IPS-NIHi7 (cell line): ENCODE data around the gene COPA.
A peak's percentile ranks its signal among the peaks of the same experiment; 100 is the strongest.

Experiments used
- DNase-seq: peaks from one replicate; pipeline ENCODE4 v3.0.0; 2012; ENCODE audit warnings: mixed read lengths; ENCODE audit errors: extremely low spot score

The COPA gene

DNA sequence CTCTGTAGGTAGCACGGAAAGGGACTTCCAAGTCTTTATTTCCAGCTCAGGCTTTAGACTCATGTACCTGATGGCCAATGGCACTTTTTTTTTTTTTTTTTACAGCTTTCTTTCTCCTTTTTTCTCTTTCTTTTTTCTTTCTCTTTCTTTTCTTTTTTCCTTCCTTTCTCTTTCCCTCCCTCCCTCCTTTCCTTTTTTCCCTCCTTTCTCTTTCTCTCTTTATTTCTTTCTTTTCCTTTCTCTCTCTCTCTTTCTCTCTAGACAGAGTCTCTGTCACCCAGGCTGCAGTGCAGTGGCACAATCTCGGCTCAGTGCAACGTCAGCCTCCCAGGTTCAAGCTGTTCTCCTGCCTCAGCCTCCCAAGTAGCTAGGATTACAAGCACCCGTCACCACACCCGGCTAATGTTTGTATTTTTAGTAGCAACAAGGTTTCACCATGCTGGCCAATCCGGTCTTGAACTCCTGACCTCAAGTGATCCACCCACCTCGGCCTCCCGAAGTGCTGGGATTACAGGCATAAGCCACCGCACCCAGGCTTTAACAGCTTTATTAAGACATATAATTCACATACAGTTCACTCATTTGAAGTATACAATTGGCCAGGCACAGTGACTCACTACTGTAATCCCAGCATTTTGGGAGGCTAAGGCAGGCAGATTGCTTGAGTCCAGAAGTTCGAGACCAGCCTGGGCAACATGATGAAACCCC is 75.6 kb downstream of the COPA start:
- no peak for DNase-seq

DNA sequence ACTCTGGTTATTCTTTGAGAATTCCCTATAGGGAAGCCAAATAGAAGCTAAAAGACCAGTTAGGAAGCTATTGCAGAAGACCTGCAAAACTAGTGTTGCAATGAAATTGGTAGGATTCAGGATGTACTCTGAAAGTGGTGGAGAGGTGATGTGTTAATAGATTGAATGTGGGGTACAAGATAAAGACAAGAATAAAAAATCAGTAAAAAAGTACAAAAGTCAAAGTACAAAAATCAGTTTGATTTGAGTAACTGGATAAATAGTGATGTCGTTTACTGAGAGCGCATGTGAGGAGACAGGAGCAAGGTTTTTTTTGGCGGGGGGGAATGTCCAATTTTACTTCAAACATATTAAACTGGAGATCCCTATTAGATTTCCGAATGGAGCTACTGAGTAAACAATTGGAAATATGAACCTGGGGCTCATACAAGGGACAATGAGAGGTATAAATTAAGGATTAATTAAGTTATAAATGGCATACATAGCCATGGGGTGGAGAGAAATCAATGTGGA is 78.2 kb downstream of the COPA start:
- DNase-seq: no peak

DNA sequence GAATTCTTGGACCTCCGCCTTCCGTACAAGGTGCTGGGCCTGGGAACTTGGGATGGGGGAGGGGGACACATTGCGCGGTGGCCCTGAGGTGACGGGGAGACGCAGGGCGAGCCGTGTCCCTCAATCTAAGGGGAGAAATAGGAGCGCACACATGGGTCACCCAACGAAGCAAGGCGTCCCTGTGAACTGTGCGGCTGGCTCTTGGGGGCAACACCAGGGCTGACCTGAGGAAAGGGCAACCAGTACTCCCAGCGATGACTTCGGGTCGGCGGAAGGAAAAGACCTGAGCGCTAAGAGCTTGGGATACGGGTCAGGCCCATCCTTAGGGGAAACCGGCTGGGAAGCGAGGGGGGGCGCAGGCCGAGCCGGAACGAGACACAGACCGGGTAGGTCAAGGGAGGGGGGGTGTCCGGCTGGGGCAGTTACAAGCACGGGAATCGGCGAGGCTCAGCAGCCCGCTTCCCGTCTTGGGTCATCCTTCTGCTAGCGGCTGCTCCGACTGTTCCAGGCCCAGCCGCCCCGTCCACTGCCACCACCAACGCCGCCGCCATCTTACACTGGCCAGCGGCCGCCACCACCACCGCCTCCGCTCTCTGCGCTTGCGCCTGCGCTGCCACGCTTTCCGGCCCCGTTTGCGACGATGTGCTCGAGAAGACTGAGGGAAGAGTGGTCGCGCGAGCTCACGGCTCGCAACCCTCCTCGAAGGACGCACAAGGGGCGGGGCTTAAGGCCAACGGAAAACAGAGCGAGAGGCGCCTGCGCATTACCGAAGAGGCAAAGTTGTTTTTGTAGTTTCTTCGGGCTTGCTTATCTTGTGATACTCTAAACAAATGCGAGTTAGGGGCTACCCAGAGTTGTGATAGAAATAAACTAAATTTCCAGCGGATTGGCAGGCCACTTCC is 80.9 kb downstream of the COPA start, which contains the start of gene DCAF8:
Gene DCAF8 (minus strand): TSS at position 657 of the 902 bp plus-strand sequence. CDS start 18,541 bp downstream, outside the sequence.
- DNase-seq: peak; percentile 98

DNA sequence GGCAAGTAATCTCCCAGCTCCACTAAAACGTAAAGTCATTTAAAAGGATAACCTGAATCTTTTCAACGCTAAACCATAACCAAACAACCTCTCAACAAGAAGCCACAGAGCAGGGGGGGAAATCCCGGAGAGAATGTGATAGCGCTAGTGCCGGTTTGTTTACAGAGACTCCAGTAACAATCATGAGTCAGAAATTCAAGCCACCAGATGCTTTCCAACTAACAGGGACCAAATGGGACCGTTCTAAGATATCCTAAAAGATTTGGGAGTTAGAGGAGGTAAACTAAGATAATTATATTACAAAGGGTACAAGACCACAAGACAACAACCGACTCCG is 81.5 kb downstream of the COPA start:
- DNase-seq: peak; percentile 61

DNA sequence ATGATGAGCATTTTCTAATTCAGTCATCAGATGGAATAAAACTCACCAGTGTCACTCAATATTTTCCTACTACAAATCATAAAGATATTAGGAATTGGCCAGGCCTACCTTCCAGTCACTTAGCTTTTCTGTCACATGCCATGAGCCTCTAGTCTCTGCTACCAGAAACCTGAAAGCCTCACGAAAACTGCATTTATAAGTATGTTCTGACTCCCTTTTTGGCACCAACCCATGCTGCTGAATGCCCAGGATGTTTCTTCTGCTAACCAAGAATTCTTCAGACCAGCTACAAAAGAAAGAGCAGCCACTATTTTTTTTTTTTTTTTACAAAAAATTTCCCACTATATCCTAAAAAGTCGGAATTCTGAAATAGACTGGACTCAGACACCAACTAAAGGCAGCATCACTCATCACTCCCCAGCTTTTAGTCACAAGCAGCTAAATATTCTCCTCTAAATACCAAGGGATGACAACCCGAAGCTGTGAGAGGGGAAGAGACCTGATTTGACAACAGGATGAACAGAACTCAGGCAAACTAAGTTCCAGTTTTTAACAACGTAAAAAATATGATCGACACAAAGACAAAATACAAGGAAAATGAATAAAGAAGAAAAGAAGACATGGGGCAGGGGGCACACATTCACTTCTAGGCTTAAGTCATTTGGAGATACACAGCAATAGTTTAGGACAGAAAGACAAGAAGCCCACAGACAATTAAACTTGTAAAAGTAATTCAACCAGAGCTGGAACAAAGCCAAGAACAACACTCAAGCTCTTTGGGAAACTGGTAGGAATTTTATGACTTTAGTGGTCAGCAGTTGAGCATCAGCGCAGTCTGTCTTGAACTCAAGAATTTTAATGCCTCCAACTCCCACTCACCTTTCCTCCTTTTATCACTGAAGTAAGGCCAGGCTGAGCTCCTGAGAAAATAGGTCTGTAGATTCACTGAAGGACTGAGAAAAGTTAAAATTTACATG is 82.4 kb downstream of the COPA start:
- no peak for DNase-seq

DNA sequence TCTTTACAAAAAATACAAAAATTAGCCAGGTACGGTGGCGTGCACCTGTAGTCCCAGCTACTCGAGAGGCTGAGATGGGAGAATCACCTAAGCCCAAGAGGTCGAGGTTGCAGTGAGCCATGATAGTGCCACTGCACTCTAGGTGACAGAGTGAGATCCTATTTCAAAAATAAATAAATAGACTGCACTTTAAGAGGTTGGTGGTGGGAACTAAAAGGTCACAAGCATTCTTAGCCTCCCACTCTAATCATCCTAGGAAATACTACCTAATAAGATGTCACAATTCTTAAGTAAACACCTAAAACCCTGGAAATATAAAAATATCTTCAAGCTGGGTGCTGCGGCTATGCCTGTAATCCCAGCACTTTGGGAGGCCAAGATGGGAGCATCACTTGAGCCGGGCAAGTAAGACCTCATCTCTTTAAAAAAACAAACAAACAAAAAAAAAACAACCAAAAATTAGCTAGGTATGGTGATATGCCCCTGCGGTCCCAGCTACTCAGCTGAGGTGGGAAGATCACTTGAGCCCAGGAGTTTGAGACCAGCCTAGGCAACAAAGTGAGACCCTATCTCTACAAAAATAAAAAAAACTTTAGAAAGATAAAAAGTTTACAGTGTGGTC is 84.8 kb downstream of the COPA start:
- DNase-seq: no peak

DNA sequence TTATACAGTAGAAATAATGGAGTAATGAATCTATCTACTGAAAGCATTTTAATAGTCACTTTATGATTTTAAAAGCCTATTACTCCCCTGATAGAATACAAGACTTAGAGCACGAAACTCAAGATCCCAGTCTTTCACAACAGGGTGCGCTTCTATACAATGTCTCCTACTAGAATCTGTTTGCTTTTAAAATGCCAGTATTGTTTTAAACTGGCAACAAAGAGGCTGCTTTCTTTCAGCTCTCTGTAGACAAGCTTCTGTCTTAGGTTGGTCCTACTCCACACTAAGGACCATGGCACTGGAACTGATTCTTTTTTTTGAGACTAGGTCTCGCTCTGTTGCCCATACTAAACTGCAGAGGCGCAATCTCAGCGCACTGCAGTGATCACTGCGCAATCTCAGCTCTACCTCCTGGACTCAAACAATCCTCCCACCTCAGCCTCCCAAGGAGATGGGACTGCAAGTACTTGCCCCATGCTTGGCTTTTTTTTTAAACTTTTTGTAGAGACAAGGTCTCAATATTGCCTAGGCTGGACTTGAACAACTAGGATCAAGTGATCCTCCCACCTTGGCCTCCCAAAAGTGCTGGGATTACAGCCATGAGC is 85.5 kb downstream of the COPA start:
- DNase-seq: no peak

DNA sequence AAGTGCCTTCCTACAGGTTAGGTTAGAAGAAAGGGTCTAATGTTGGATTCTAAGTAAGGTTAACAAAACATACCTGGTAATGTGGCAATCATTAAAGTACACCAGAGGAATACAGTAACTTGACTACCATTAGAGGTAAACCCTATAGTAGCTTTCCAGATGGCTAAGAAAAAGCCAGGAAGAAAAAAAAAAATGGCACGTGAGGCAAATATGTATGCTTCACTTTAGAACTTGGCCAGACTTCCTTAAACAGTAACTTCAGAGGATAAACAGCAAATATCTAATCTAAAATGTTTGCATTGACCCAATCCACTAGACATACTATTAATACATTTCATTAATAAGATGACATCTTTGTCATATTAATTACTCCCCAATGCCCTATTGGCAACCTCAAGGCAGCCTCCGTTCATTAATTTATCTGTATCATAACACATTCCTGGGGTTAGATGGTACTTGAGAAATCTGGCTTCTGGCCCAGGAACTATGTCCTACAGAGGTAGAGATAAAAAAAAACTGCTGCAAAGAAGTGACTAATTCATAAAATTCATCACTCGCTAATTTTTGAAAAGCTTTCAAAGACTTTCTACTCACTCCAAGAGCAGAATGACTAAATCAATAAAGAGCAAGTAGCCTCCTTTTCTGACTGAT is 86.5 kb downstream of the COPA start:
- DNase-seq: no peak

DNA sequence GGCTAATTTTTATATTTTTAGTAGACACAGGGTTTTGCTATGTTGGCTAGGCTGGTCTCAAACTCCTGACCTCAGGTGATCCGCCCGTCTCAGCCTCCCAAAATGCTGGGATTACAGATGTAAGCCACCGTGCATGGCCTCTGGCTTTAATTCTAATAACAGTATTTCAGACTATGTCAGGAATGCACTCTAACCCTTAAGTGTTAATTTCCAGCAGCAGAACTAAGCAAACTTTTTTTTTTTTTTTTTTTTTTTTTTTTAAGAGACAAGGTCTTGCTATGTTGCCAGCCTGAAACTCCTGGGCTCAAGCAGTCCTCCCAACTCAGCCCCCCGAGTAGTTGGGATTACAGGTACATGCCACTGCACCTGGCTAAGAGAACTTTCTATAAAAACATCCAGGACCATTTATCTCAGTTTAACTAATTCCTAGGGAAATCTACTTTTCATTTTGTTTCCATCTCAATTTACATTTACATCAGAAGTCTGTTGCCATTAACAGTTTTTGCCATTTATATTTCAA is 87.2 kb downstream of the COPA start:
- DNase-seq: no peak

DNA sequence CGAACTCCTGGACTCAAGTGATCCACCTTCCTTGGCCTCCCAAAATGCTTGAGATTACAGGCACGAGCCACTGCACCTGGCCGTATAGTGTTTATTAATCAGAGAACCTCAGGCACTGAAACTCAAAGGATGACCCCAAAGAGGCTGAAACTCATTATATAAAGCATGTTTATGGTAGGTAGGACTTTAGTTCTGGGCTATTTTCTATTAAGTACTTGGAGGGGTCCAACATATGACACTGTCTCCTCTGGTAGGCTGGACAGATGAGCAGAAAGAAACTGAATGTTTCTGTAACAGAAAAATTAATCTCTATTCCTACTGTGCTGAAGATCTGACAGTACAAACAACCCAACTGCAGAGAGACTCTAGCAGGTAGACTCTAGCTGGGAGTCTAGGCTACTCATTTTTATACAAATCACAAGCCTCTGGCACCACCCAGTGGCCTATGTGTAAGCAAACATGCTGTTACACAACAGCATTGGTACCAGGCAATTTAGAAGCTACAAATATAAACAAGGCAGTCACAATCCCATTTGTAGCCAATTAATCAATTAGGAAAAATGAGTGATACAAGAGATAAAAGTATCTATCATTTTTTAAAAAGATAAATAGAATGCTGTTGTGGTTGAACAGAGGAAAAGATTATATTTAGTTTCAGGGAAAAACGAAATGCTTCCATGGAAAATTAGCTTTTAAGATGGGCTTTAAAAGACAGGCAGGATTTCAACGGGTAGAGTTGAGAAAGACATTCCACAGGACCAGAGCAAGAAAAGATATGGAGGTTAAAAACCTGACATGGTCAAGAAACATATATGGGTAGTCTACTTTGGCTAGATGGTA is 91.1 kb downstream of the COPA start:
- peak; percentile 78 for DNase-seq

DNA sequence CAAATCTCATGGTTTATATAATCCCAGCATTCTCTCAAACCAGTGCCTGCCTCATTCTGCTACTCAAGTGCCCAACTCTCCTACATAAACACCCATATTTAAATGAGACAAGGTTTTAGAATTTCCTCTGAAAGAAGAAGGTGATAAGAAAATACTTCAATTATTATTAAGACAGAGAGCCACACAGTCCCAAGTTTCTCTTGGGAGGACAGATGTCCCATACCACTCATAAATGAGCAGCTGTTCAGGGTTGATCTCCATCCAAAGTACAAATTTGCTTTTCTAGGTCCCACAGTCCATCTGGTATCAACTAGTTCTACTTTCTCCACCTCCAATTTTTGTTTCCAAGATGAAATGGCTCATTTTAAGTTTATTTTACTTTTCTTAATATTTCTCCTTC is 92.0 kb downstream of the COPA start:
- no peak for DNase-seq

DNA sequence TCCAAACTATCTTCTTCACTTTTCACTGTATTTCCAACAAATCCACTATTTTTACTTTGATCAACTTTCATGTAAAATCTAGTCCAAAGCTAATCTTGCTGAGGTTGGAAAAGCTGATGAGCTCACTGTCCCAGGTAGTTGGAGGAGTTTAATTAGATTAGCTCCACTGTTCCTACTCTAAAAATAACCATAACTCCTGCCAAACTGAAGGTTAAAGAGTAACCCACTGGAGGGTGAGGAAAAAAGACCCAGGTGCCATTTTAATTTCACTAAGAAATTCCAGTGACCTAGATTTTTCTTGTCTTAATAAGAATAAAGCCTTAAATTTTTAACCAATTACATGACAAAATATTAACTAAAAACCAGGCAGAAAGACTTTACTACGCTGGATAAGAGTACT is 96.0 kb downstream of the COPA start:
- DNase-seq: no peak

DNA sequence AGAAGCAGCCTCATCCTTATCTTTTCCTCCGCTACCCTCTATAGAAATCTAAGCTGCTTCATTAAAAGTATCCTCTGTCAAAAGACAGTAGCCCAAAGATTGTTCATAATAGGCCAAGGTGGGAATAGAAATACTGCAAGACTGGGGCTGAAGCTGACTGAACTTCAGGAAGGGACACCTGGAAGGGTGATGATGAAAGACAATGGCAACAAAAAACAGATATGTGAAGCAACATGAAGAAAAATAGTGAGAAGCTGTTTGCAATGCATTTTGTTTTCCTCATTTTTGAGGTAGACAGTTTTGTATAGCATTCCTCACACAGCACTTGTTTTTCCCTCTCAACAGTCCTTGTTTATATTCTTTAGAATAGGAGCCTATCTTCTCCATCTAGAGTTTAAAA is 97.6 kb downstream of the COPA start:
- no peak for DNase-seq

DNA sequence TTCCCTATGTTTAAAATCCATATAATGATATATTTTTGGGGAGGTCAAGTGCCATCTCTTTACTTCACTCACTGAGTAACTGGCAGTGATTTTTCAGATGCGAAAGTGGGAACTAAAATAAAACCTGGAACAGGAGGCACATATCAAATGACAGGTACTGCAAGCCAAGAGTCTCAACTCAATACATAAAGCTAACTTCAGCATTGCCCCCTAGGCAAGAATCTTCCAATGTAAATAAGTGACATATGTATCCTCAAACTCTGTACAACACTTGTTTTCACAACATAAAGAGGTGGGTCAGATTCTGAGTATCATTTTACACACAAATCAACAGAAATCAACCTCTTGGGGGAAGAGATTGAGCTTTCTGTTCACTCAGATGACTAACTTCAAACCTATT is 98.8 kb downstream of the COPA start:
- DNase-seq: no peak

DNA sequence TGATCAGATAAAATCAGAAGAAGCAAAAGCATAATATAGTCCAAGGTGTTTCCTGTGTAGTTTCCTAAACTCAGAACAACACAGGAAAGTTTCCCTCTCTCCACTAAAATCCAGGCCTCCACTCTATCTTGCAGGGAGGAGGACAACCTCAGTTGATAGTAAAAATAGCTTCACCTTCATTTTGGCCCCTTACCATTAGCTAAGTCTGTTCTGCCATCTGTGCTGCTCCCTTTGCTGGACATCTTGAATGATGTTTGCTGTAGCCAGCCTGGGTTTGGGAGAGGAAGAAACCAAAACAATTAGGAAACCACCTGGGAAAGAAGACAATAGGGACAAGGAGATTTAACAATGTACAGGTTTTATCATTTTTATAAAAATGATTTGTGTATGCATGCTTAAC is 99.3 kb downstream of the COPA start:
- no peak for DNase-seq

DNA sequence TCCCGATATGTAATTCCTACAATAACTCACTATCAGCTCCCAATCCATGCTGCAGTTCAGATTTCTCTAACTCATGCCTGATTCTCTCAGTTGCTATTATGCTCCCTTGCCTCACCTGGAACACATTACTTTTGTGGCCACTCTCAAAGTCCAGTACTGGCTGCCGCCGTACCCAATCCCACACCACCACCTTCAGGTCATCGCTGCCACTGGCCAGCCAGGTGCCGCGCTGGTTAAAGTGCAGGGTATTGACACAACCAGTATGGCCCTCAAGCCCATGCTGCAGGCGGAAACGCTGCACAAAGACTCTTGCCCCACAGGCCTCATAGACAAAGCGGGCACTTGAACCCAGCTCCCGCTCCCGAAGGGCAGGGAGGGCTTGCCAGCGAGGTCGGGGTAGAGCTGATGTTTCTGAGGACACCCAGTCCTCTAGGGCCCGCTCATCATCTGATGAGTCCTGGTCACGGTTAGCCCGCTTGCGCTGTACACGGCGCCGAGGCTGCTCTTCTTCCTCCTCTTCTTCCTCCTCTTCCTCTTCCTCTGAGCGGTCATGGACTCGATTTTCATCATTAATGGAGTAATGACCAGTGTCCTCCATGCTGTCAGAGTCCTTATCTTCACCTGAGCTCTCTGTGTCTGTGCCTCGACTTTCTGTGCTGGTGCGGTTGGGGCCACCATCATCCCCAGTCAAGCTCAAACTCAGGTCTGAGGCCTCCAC is 103.3 kb downstream of the COPA start:
- no peak for DNase-seq
